Central memory CD8-positive, alpha-beta T cell (primary cell): ENCODE measurements around the gene PRXL2B.
"Not testable (repeated sequence)": the region's sequence is repeated elsewhere in the genome, so short reads cannot be mapped to it uniquely, and the experiment has no call there.

ENCODE experiments used
- ATAC-seq: fragments of 150-1000 bp; cut with Tn5 transposase; replicated peaks from 2 replicates; pipeline ENCODE4 v1.10.0; 2022; ENCODE audit warnings: mild to moderate bottlenecking, moderate FRiP score, moderate number of reproducible peaks; ENCODE audit not compliant: poor library complexity, severe bottlenecking; ENCODE audit errors: extremely low read depth
- DNase-seq, 2 donors: peaks; one replicate each; pipeline ENCODE4 v3.0.0; 2021; ENCODE audit warnings: low spot score in 2 of 2
- H3K27ac Mint-ChIP-seq: one replicate; pipeline ENCODE4 v1.8.0; 2022; ENCODE audit warnings: low read depth, mild to moderate bottlenecking, moderate library complexity, mixed read lengths
- H3K27me3 Mint-ChIP-seq: one replicate; pipeline ENCODE4 v1.8.0; 2022; ENCODE audit warnings: mixed read lengths
- H3K36me3 Mint-ChIP-seq: one replicate; pipeline ENCODE4 v1.8.0; 2022; ENCODE audit warnings: mild to moderate bottlenecking, moderate library complexity, mixed read lengths; ENCODE audit not compliant: insufficient read depth
- H3K4me1 Mint-ChIP-seq: one replicate; pipeline ENCODE4 v1.8.0; 2022; ENCODE audit warnings: mixed read lengths
- H3K4me3 Mint-ChIP-seq: one replicate; pipeline ENCODE4 v1.8.0; 2022; ENCODE audit warnings: mild to moderate bottlenecking, moderate library complexity, mixed read lengths
- H3K9me3 Mint-ChIP-seq: one replicate; pipeline ENCODE4 v1.8.0; 2022; ENCODE audit warnings: mixed read lengths

The PRXL2B gene

GRCh38 chr1:2545754-2546514 lies 40.6 kb upstream of the PRXL2B start:
- Mint-ChIP-seq H3K4me1 (peaks cover 6% of the 10 kb centered on the region), H3K27me3 (no peaks in the 10 kb centered on the region), H3K27ac (peak overlapping the region; percentile 94), H3K4me3 (peak overlapping the region; percentile 90), H3K36me3 (peaks cover 24% of the 10 kb centered on the region), H3K9me3 (no peaks in the 10 kb centered on the region)
- DNase-seq = peak; percentile 71 to 85
- ATAC-seq = peak; percentile 50

GRCh38 chr1:2546515-2547209 lies 39.9 kb upstream of the PRXL2B start:
- H3K9me3 Mint-ChIP-seq = no peaks in the 10 kb centered on the region
- peaks cover 24% of the 10 kb centered on the region for H3K36me3 Mint-ChIP-seq
- H3K4me1 Mint-ChIP-seq = peaks cover 6% of the 10 kb centered on the region
- ATAC-seq (peak; percentile 50), DNase-seq (peak; percentile 60 to 83)
- H3K4me3 Mint-ChIP-seq = peak overlapping the region; percentile 90
- H3K27me3 Mint-ChIP-seq = no peaks in the 10 kb centered on the region
- peak overlapping the region; percentile 94 for H3K27ac Mint-ChIP-seq

GRCh38 chr1:2547210-2548067 lies 39.1 kb upstream of the PRXL2B start:
- H3K9me3 Mint-ChIP-seq = no peaks in the 10 kb centered on the region
- peaks cover 6% of the 10 kb centered on the region for H3K4me1 Mint-ChIP-seq
- DNase-seq = peak; percentile 46 to 47
- no peaks in the 10 kb centered on the region for H3K27me3 Mint-ChIP-seq
- H3K36me3 Mint-ChIP-seq = peaks cover 24% of the 10 kb centered on the region
- H3K4me3 Mint-ChIP-seq = peak overlapping the region; percentile 90
- peak; percentile 16 for ATAC-seq
- H3K27ac Mint-ChIP-seq = peak overlapping the region; percentile 94

GRCh38 chr1:2548068-2548589 lies 38.4 kb upstream of the PRXL2B start:
- peak overlapping the region; percentile 90 for H3K4me3 Mint-ChIP-seq
- peaks cover 24% of the 10 kb centered on the region for H3K36me3 Mint-ChIP-seq
- no peaks in the 10 kb centered on the region for H3K9me3 Mint-ChIP-seq
- peak overlapping the region; percentile 94 for H3K27ac Mint-ChIP-seq
- DNase-seq (peak; percentile 72 to 77), ATAC-seq (peak; percentile 24)
- H3K27me3 Mint-ChIP-seq = no peaks in the 10 kb centered on the region
- peaks cover 6% of the 10 kb centered on the region for H3K4me1 Mint-ChIP-seq

- H3K9me3 Mint-ChIP-seq, H3K27me3 Mint-ChIP-seq, ATAC-seq, DNase-seq: not testable (repeated sequence)
- Mint-ChIP-seq H3K4me3 (peak overlapping the region; percentile 90), H3K4me1 (peaks cover 13% of the 10 kb centered on the region), H3K36me3 (peaks cover 26% of the 10 kb centered on the region), H3K27ac (peak overlapping the region; percentile 94)
Observed at GRCh38 chr1:2549367-2550029, 37.1 kb upstream of the PRXL2B start.

GRCh38 chr1:2550309-2550861 lies 36.2 kb upstream of the PRXL2B start:
- Mint-ChIP-seq H3K27ac (peak overlapping the region; percentile 94), H3K4me1 (peaks cover 21% of the 10 kb centered on the region), H3K36me3 (peaks cover 26% of the 10 kb centered on the region)
- H3K4me3 Mint-ChIP-seq, DNase-seq, ATAC-seq, H3K27me3 Mint-ChIP-seq, H3K9me3 Mint-ChIP-seq: not testable (repeated sequence)

- ATAC-seq, DNase-seq, H3K9me3 Mint-ChIP-seq, H3K4me3 Mint-ChIP-seq, H3K27ac Mint-ChIP-seq, H3K27me3 Mint-ChIP-seq: not testable (repeated sequence)
- Mint-ChIP-seq H3K4me1 (peaks cover 33% of the 10 kb centered on the region), H3K36me3 (peaks cover 30% of the 10 kb centered on the region)
Observed at GRCh38 chr1:2551544-2551943, 35.0 kb upstream of the PRXL2B start.

- DNase-seq (no peak), ATAC-seq (no peak)
- Mint-ChIP-seq H3K4me3 (no peak overlapping the region), H3K9me3 (no peaks in the 10 kb centered on the region), H3K36me3 (peaks cover 26% of the 10 kb centered on the region), H3K27me3 (no peaks in the 10 kb centered on the region), H3K27ac (no peak overlapping the region), H3K4me1 (peaks cover 33% of the 10 kb centered on the region)
Observed at GRCh38 chr1:2552189-2552588, 34.4 kb upstream of the PRXL2B start.

- not testable (repeated sequence) for H3K27me3 Mint-ChIP-seq, DNase-seq, H3K27ac Mint-ChIP-seq, H3K4me3 Mint-ChIP-seq, ATAC-seq, H3K9me3 Mint-ChIP-seq
- Mint-ChIP-seq H3K4me1 (peaks cover 42% of the 10 kb centered on the region), H3K36me3 (peaks cover 19% of the 10 kb centered on the region)
Observed at GRCh38 chr1:2553076-2553475, 33.5 kb upstream of the PRXL2B start.

GRCh38 chr1:2553871-2554620 lies 32.5 kb upstream of the PRXL2B start:
- DNase-seq (no peak), ATAC-seq (no peak)
- H3K27me3 Mint-ChIP-seq = no peaks in the 10 kb centered on the region
- H3K27ac Mint-ChIP-seq = peak overlapping the region; percentile 95
- peaks cover 50% of the 10 kb centered on the region for H3K4me1 Mint-ChIP-seq
- H3K4me3 Mint-ChIP-seq = peak overlapping the region; percentile 93
- H3K9me3 Mint-ChIP-seq = no peaks in the 10 kb centered on the region
- H3K36me3 Mint-ChIP-seq = peaks cover 17% of the 10 kb centered on the region
